GM18508 (cell line): ENCODE data around the gene DUSP23.

ENCODE experiments used
- ATAC-seq: cut with Tn5 transposase; IDR thresholded peaks from one replicate; pipeline ENCODE4 v1.9.1; 2021; ENCODE audit warnings: moderate number of reproducible peaks; ENCODE audit not compliant: insufficient read depth, unreplicated experiment

The DUSP23 gene

DNA sequence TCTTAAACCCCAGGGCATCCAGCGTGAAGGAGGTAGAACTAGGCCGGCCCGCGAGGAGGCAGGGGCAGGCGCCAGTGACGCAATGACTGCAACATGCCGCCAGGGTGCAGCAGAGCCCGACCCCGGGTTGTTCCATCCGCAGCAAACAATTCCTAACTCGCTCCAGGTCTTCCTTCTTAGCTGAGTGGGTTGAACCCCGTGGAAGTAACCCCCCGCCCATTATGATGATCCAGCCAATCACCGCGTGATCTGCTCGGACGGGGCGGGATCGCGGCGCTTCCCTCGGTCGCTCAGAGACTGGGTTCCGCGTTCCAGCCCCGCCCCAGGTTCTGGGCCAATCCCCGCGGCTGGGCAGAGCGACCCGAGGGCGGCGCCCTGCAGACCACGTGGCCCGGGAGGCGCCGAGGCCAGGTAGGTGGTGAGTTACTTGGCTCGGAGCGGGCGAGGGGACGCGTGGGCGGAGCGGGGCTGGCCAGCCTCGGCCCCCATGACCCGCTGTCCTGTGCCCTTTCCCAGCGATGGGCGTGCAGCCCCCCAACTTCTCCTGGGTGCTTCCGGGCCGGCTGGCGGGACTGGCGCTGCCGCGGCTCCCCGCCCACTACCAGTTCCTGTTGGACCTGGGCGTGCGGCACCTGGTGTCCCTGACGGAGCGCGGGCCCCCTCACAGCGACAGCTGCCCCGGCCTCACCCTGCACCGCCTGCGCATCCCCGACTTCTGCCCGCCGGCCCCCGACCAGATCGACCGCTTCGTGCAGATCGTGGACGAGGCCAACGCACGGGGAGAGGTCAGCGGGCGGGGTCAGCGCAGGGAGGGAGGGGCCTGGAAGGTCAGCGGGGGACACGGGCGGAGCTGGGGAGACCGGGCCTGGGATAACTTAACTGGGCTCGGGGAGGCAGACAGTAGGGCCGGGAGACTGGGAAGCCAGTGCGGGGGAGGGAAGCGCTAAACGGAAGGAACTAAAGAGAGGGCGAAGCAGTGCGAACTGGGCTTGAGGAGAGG, at the start of gene DUSP23:
DUSP23 (plus strand) TSS at position 380 of the 1,000 bp plus-strand sequence; CDS start at position 519, 139 bp downstream.
- peak; percentile 93 for ATAC-seq

DNA sequence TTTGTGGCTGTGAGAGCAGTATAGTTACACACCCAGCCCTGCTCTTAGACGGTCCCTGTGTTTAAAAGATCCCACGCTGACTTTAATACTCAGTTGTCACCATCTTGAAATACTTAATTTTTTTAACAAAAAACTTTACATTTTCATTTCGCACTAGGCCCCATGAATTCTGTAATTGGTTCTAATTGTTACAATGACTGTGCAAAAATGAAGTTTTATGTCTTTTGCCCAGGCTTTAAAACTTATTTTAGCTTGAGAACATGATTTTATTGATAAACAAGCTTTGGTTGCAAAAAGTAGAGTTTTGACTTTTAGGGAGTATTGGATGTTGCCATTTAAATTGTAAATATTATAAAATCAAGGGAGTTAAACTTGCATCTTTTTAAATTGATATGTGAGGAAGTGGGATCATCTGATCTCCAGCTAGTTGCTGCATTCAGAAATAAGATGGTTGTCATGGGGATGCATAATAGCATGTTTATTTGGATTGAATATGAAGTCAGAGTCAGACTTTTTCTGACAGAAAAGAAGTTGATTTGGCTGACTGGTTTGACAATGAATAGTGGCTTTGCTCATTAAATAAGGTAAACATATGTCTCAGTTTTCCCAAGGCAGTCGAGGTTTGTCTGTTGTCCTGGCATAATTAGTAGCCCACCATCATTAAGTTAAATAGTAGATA, 43.4 kb upstream of the DUSP23 start:
- no peak for ATAC-seq

DNA sequence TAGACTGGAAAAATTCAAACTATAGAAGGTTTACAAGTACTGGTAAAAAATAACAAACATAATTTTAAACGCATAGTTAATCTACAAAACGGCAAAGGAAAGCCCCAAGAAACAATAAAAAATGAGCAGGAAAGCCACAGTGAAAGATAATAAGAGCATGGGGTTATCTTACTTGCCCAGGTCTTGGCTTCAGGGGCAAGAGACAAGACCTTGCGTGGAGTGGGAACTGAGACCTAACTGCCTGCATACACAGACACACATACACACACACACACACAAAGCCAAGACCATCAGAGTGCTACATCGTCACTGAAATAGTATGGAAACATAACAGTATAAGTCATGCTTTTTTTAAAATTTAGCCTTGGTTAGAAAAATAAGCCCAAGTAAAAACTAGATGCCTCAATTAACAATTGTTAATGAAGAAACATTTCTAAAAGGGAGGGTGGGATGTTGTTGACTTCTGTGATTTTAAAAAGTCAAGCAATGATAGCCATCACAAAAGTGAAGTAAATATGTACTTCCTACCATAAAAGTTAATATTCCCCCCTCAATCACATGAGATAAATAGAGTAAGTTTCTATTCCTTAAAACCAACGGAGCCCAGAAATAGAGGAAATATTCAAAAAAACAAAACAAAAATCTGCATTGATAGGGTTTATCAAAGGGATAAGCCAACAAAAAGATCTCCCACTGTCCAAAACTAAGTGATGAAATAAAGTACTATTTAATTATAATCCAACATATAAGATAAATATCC, 36.9 kb upstream of the DUSP23 start:
- no peak for ATAC-seq

DNA sequence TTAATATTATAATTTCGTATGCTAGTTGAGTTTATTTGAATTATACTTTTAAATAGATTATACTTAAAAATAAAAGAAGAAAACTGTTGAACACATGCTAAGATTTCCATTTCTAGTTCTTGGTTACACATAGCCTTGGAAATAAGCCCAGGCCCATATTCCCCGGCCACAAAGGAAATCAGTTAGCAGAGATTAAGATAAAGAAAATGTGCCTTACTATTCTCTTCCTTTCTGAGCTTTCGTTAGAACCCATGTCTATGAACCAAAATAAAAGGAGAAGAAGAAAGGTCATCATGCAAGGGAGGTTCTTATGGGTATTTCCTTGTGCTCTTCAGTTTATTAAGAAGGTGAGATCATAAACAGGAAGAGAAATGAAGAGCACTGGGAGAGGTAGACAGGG, 34.1 kb upstream of the DUSP23 start:
- ATAC-seq = no peak

DNA sequence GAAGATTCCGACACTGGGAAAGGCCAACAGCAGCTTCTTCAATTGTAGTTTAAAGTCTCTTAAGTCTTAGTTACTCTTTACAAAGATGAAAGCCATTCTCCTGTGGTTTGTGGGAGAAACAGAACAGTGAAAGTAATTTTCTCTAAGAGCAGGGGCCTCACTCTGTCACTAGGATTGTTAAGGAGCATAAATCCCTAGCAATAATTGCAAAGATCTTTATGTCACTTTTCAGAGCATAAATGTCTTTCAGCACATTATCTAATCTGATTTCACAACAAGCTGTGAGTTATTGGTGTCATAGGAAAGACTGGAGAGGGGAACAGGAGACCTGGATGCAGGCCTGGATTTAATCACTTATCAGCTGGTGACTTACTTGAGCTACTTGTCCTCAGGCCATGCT, 32.4 kb upstream of the DUSP23 start:
- ATAC-seq = no peak

DNA sequence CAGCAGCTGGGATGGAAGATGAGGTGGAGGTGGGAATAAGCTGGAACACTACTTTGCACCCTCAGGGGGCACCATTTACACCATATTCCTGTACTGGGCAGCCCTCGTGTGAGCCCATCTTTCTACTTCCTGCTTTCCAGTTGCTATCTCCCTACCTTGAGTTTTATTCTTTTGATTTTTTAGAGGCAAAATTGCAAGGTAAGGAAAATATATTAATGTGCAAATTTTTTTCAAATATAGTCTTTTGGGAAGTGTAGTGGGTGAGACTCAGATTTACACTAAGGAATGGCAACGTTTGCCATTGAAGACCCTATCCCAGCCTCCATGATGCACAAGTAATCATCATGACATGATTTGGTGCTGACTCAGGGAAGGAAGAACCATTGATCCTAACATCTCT, 31.1 kb upstream of the DUSP23 start:
- ATAC-seq = no peak

DNA sequence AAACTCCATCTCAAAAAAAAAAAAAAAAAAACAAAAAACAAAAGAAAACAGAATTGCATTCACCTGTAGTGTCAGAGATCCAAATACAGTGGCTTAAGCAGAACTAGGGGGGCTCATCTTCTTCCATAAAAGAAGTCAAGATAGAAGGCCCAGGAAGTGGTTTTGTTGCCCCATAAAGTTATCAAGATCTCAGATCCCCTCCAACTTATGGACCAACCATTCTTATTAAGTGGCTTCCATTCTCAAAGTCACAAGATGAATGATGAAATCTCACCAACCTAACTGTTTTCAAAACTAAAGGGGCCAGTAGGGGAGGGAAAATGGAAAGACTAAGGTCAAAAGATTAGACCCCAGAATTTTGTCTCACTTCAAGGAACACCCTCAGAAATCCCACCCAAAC, 30.1 kb upstream of the DUSP23 start:
- no peak for ATAC-seq

DNA sequence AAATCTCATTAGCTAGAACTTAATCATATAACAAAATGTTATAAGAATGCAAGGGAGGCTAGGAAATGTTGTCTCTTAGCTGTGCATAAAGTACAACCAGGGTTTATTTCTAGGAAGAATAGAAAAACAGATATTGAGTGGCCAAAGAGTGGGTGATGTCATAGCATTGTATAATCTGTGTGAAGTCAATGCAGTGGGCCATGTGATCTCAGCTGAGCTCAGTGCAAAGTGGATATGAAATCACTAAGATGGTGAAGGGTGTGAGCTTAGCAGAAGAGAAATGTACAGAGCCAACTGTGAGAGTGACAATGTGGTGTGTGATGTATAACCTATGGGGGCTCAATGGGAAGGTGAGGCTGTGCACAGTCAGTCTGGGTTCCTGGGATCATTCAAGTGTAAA, 29.7 kb upstream of the DUSP23 start:
- no peak for ATAC-seq

DNA sequence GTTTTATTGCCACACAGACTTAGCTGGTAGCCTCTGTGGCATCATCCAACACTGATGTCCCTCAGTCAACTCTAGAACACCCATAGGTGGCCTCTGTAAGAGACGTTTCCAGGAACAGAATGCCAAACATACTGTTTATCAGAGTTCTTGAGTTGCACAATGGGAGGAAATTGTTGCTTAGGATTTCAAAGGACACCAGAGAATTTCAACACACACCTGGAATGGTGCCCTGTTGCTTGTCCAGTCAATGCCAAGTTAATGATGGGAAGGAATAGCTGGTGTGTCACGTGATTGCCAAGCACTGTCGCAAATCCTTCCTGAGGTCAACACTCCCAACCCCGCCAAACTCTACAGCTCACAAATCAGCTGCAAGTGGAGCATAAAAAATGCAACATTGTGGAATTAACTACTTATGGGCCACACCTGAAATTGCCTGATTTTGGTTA, 28.6 kb upstream of the DUSP23 start:
- no peak for ATAC-seq

DNA sequence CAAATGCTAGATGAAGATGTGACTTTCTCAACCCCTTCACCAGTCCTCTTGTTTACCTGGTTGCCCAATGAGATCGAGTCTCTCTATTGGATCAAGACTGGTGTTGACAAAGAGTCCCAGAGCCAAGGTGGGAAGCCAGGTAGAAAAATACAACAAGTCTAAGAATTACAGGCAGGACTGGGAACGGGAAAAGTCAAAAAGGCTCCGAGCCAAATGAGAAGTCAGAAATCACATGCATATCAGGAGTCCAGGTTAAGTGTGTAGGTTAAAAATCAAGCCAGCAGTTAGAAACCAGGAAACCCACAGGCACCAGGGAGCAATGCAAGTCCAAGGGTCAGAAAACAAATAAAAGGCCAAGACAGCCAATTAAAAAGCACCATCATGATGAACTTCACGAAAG, 27.4 kb upstream of the DUSP23 start:
- ATAC-seq = no peak

DNA sequence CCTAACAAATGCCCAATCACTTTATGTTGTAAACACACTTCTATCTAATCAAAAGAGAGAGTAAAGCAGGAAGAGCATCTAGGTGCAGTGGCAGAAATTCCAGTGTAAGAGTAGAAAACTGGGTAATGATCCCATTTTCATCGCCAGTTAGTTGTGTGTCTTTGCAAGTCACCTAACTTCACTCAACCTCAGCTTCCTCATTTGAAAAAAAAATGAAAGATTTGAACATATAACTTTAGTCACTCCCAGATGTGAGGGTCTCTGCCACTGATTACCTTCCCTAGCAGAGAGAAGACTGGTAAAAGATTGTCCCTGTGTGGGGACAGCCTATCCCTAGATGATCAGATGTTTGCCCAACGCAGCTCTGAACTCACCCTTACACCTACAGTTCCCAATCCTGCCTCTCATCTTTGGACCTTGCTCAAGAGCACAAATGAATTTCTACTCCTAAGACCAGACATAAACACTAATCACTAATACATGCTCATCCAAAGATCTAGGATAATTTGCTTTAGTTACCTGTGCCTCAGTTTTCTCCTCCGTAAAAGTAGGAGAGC, 25.2 kb upstream of the DUSP23 start:
- ATAC-seq = no peak

DNA sequence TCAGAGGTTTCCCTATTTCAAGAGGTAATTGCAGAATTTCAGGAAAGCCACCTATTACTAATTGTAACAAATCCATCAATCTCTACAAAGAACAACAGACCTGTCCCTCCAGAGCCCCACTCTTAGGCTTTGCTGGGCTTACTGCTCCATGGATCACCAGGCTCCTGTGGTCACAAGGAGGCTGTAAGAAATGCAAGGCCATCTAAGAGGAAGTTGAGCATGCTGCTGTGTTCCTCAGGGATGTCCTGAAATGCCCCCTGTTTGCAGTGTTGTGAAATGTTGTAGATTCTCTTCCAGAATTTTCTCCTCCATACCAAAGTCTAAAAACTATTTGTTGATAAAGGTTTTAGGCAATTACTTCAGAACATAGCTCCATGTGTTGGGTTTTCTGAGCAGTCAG, 24.4 kb upstream of the DUSP23 start:
- no peak for ATAC-seq

DNA sequence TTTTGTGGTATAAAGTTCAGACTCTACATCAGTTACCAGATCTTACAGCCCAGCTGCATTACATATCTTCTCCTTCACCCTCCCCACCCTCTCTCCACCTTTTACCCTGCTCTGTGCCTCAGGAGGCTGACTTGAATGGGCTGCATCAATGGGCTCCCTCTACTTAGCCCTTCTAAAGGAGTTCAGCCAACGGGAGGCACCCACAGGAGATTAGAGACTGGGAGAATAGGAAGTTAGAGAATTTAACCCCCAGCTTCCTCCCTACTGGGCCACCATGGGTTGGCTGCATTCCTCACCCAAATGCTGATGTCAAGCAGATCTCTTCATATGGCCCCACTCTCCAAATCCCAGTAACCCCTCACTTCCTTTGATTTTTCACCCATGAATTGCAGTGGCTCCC, 17.1 kb upstream of the DUSP23 start:
- no peak for ATAC-seq

DNA sequence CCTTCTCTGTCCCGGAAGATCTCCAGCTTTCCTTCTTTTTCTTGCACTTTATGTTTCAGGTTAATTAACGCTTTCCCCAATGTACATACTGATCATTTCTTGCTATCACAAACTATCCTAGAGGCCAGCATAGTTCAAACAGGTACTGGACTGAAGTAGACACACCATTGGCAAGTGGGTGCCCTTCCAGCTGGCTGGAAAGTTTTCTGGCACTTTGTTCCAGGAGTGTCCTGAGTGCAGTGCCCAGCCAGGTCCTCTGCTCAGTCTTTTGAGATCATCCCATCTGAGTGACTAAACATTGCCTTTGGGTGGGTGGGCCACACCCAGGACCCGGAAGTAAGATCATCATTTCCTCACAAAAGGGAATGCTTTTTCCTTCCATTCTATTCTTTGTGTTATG, 15.0 kb upstream of the DUSP23 start:
- ATAC-seq = no peak

DNA sequence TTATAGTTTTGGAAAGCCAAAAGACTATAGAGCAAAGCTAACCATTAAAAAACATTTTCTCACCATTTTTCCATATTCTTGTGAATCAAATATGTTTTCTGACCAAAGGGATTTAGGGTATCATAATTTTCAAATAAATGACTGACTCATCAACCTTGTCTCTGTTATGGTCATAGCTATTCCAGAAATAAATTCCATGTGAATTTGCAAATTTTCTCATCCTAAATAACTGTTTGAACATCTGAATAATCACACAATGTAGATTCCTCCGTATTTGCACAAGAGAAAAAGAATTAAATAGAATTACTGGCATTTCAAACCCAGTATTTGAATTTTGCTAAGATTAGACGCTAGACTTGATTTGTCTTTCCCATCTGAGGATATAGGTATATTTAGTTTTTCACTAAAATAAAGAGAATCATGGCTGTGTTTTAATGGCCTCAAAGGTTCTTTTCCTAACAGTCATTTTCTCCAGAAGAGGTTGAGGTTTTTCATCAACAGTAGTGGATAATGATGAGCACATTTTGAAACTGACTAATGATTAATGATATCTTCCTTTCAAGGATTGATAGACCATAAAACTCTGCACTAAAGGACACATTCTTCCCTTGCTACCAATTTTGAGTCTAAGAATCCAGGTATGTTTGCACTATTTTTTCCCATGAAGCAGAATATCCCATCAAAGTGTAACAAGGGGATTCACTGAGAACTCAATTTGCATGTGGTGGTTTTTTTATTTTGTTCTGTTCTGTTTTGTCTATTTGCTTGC, 9.5 kb upstream of the DUSP23 start:
- ATAC-seq = no peak

DNA sequence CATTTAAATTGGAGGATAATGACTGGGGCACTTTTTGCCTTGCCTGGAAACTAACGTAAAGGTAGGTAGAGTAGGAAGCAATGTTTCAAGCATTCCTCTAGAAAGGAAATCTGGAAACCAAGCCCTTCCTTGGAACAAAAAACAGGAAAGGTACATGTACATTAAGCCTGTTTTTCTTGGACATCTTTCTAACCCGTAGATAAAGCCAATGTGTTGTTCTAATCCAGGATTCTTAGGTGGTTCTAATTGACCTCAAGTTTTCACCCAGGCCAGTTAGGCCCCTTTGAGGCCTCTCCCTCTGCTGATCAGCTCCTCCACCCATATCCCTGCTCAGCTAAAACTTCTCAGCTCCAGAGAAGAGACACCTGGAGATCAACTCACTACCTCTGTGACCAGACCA, 6.3 kb upstream of the DUSP23 start:
- no peak for ATAC-seq

DNA sequence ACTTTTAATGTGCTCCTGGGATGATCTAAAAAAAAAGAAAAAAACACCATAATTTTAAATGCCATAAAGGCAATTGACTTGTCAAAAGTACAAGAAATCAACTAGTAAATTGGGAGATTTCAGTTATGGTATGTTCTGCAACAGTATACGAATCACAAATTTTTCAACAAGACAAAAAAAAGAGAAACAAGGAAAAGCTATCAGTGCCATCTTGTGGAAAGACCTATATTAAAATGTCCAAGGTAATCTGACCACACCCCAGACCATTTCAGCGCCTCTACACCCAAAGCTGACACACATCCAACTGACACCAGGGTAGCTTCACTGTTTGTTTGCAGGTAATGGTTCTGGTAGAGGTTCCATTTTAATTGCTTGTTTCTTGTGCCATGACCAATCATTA, 5.0 kb upstream of the DUSP23 start:
- ATAC-seq = no peak

DNA sequence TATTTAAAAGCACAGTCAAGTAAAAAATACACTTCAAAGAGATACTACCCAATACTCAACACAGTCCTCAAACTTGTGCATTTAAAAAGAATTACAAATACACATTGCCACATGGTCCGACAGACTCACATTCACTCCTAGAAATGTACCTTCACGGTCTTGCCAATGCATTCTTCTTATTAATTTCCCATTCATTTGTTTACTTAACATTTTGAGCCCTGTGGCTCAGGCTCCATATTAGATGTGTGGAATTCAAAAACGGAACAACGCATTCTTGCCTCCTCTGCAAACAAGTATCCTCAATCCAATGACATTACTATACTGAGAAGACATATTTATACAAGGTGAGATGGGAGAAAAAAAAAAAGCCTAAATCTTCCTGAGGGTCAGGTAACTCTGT, 2.5 kb upstream of the DUSP23 start:
- no peak for ATAC-seq

DNA sequence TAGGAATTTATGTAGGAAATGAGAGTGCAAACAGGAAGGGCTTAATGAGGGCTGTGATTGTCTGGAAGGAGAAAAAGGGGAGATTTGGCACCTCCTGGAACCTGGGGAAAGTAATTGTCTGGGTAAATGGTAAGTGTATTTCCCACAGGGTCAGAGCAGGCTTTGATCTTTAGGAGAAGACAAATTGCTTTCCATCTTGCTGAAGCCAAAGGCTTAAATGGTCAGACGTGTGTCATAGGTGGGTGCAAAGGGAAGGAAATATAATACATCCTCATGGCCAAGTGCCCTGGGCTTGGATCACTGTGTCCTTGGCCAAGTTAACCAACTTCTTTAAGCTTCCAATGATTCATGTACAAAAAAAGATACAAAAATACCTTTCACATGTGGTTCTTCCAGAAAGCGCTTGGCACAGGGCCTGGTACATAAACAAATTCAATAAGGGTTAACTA, 1.3 kb upstream of the DUSP23 start:
- no peak for ATAC-seq

DNA sequence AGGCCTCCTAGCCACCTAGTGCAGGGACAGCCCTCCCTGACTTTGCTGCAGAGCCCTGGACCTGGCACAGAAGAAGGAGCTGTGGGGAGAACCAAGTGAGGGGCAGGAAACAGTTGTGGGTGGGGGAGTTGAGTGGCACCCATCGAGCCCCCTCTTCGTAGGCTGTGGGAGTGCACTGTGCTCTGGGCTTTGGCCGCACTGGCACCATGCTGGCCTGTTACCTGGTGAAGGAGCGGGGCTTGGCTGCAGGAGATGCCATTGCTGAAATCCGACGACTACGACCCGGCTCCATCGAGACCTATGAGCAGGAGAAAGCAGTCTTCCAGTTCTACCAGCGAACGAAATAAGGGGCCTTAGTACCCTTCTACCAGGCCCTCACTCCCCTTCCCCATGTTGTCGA, 1.2 kb downstream of the DUSP23 start:
- no peak for ATAC-seq
